Measurements from ENCODE around the gene NCOA5. TPM values are rescaled to one million over a fixed set of nuclear protein-coding genes. Genes with fewer than 3 reads are reported as not detected.

NCOA5 gene
- 34.3 TPM for polyA plus RNA-seq (2013, experiment 1 of 4)
- polyA plus RNA-seq (2013, experiment 2 of 4) = 45.2 TPM
- 22.2 TPM for polyA plus RNA-seq (2013, experiment 3 of 4)
- 26.3 TPM for polyA plus RNA-seq (2013, experiment 4 of 4)

GRCh38 chr20:46089417-46090388 is at the start of gene NCOA5:
TSS of gene NCOA5 (minus strand) at chr20:46089962. CDS start at chr20:46079424, 10,538 bp downstream.
- Histone ChIP-seq H3K4me1 (ENCODE audit: control insufficient read depth, insufficient read depth, low read length) (peaks cover 11% of the 10 kb centered on the region), H3K27ac (ENCODE audit: insufficient read depth, low read depth, low read length, poor library complexity, severe bottlenecking) (peak within 1 kb of the TSS; percentile 98), H3K27me3 (ENCODE audit: control insufficient read depth, insufficient read depth, low read length, poor library complexity, severe bottlenecking) (no peaks in the 10 kb centered on the region), H3K4me3 (ENCODE audit: insufficient read depth, low read depth, low read length) (peak within 1 kb of the TSS; percentile 99), H3K9me3 (ENCODE audit: control insufficient read depth, low read length) (no peaks in the 10 kb centered on the region), H3K36me3 (ENCODE audit: control insufficient read depth, insufficient read depth, low read length) (no peaks in the 10 kb centered on the region)
- 0 to 1% methylated on average over 98 to 99 of the region's 100 CpGs for WGBS, 2 experiments

- WGBS, 2 experiments = 65 to 67% methylated on average over 8 of the region's 8 CpGs
- no peak overlapping the region for H3K4me3 ChIP-seq (ENCODE audit: insufficient read depth, low read depth, low read length)
- H3K27ac ChIP-seq (ENCODE audit: insufficient read depth, low read depth, low read length, poor library complexity, severe bottlenecking) = no peak overlapping the region
- H3K9me3 ChIP-seq (ENCODE audit: control insufficient read depth, low read length) = no peaks in the 10 kb centered on the region
- H3K4me1 ChIP-seq (ENCODE audit: control insufficient read depth, insufficient read depth, low read length) = peaks cover 37% of the 10 kb centered on the region
- no peaks in the 10 kb centered on the region for H3K36me3 ChIP-seq (ENCODE audit: control insufficient read depth, insufficient read depth, low read length)
- peaks cover 7% of the 10 kb centered on the region for H3K27me3 ChIP-seq (ENCODE audit: control insufficient read depth, insufficient read depth, low read length, poor library complexity, severe bottlenecking)
These were observed 49.6 kb upstream of the NCOA5 start for GRCh38 chr20:46139266-46139889.

DNA sequence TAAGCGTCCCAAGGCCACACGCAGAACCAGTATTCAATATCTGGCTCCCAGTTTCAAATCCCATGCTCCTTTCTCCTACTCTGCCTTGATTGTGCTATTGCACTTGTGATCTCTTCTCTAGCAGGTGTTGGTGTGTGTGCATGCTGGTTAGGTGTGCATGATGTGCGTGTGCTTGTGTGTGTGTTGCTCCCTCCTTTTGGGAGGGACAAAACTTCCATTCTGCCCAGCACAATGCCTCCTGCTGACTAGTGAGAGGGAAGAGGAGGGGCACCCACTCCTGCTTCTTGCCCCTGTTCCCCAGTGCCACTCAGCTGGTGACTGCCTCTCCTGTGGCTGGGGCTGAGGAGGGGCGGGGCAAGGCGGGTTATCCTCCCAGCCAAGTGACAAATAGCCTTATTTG is 48.1 kb upstream of the NCOA5 start:
- peaks cover 37% of the 10 kb centered on the region for H3K4me1 ChIP-seq (ENCODE audit: control insufficient read depth, insufficient read depth, low read length)

GRCh38 chr20:46135856-46136633 is 46.3 kb upstream of the NCOA5 start:
- no peaks in the 10 kb centered on the region for H3K36me3 ChIP-seq (ENCODE audit: control insufficient read depth, insufficient read depth, low read length)
- peaks cover 35% of the 10 kb centered on the region for H3K4me1 ChIP-seq (ENCODE audit: control insufficient read depth, insufficient read depth, low read length)
- H3K9me3 ChIP-seq (ENCODE audit: control insufficient read depth, low read length) = no peaks in the 10 kb centered on the region
- H3K27me3 ChIP-seq (ENCODE audit: control insufficient read depth, insufficient read depth, low read length, poor library complexity, severe bottlenecking) = peaks cover 18% of the 10 kb centered on the region
- H3K4me3 ChIP-seq (ENCODE audit: insufficient read depth, low read depth, low read length) = no peak overlapping the region
- WGBS, 2 experiments = 14 to 20% methylated on average over 12 of the region's 12 CpGs
- H3K27ac ChIP-seq (ENCODE audit: insufficient read depth, low read depth, low read length, poor library complexity, severe bottlenecking) = no peak overlapping the region

More for the DNA sequence above, 48.1 kb upstream of the NCOA5 start:
- Histone ChIP-seq H3K36me3 (ENCODE audit: control insufficient read depth, insufficient read depth, low read length) (no peaks in the 10 kb centered on the region), H3K27ac (ENCODE audit: insufficient read depth, low read depth, low read length, poor library complexity, severe bottlenecking) (no peak overlapping the region), H3K9me3 (ENCODE audit: control insufficient read depth, low read length) (no peaks in the 10 kb centered on the region), H3K4me3 (ENCODE audit: insufficient read depth, low read depth, low read length) (no peak overlapping the region), H3K27me3 (ENCODE audit: control insufficient read depth, insufficient read depth, low read length, poor library complexity, severe bottlenecking) (peaks cover 10% of the 10 kb centered on the region)
- 92 to 93% methylated on average over 5 of the region's 5 CpGs for WGBS, 2 experiments

DNA sequence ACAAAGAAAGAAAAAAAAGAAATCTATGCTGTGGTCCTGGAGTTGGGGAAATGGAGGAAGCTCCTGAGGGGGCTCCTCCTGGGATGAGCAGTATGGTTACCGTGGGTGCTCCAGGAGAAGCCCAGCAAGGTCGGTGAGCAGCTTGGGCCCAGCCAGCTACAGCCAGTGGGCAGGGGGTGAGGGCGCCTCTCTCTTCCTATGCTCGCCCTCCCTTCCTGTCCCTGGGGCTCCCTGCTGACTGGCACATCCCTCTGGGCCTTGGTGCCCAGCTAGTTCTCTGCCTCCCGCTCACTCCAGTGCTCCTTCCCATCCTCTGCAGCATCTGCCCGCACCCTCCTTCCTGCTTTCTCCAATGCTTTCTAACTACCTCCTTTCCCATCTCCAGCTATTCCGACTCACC is 45.0 kb upstream of the NCOA5 start:
- WGBS, 2 experiments = 90 to 91% methylated on average over 7 of the region's 7 CpGs
- no peak overlapping the region for H3K4me3 ChIP-seq (ENCODE audit: insufficient read depth, low read depth, low read length)
- no peaks in the 10 kb centered on the region for H3K36me3 ChIP-seq (ENCODE audit: control insufficient read depth, insufficient read depth, low read length)
- H3K27ac ChIP-seq (ENCODE audit: insufficient read depth, low read depth, low read length, poor library complexity, severe bottlenecking) = no peak overlapping the region
- H3K27me3 ChIP-seq (ENCODE audit: control insufficient read depth, insufficient read depth, low read length, poor library complexity, severe bottlenecking) = peaks cover 25% of the 10 kb centered on the region
- H3K4me1 ChIP-seq (ENCODE audit: control insufficient read depth, insufficient read depth, low read length) = peaks cover 30% of the 10 kb centered on the region
- no peaks in the 10 kb centered on the region for H3K9me3 ChIP-seq (ENCODE audit: control insufficient read depth, low read length)

DNA sequence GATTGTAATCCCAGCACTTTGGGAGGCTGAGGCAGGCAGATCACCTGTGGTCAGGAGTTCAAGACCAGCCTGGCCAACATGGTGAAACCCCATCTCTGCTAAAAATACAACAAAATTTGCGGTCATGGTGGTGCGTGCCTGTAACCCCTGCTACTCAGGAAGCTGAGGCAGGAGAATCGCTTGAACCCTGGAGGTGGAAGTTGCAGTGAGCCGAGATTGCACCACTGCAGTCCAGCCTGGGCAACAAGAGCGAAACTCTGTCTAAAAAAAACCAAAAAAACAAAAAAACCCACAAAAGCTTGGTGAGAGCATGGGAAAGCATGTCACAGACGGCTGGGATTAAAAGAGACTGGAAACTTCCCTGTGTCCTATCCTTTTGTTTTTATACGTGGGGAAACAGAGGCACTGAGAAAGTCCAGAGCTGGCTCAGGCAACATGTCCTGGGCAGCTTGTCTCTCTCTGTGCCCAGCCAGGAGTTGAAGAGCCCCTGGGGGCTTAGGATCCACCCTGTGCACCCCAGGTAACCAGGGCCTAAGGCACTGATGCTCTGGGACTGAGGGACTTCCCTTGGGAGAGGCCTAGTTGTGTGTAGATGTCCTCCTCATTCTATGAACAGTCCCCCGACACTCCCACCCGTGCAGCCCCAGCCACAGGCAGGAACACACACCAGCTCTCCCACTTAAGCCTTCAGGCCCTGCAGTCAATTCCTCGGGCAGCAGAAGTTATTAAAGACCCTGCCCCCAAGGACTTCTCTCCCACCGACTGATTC is 44.3 kb upstream of the NCOA5 start:
- no peak overlapping the region for H3K4me3 ChIP-seq (ENCODE audit: insufficient read depth, low read depth, low read length)
- WGBS, 2 experiments = 92 to 94% methylated on average over 11 of the region's 11 CpGs
- peaks cover 23% of the 10 kb centered on the region for H3K4me1 ChIP-seq (ENCODE audit: control insufficient read depth, insufficient read depth, low read length)
- no peaks in the 10 kb centered on the region for H3K36me3 ChIP-seq (ENCODE audit: control insufficient read depth, insufficient read depth, low read length)
- no peak overlapping the region for H3K27ac ChIP-seq (ENCODE audit: insufficient read depth, low read depth, low read length, poor library complexity, severe bottlenecking)
- H3K9me3 ChIP-seq (ENCODE audit: control insufficient read depth, low read length) = no peaks in the 10 kb centered on the region
- H3K27me3 ChIP-seq (ENCODE audit: control insufficient read depth, insufficient read depth, low read length, poor library complexity, severe bottlenecking) = peaks cover 25% of the 10 kb centered on the region

- 20% methylated on average over 17 of the region's 17 CpGs for WGBS, 2 experiments
- no peak overlapping the region for H3K27ac ChIP-seq (ENCODE audit: insufficient read depth, low read depth, low read length, poor library complexity, severe bottlenecking)
- peaks cover 25% of the 10 kb centered on the region for H3K27me3 ChIP-seq (ENCODE audit: control insufficient read depth, insufficient read depth, low read length, poor library complexity, severe bottlenecking)
- no peaks in the 10 kb centered on the region for H3K36me3 ChIP-seq (ENCODE audit: control insufficient read depth, insufficient read depth, low read length)
- no peak overlapping the region for H3K4me3 ChIP-seq (ENCODE audit: insufficient read depth, low read depth, low read length)
- H3K4me1 ChIP-seq (ENCODE audit: control insufficient read depth, insufficient read depth, low read length) = peaks cover 10% of the 10 kb centered on the region
- H3K9me3 ChIP-seq (ENCODE audit: control insufficient read depth, low read length) = no peaks in the 10 kb centered on the region
These were observed 43.0 kb upstream of the NCOA5 start for GRCh38 chr20:46132705-46133120.

DNA sequence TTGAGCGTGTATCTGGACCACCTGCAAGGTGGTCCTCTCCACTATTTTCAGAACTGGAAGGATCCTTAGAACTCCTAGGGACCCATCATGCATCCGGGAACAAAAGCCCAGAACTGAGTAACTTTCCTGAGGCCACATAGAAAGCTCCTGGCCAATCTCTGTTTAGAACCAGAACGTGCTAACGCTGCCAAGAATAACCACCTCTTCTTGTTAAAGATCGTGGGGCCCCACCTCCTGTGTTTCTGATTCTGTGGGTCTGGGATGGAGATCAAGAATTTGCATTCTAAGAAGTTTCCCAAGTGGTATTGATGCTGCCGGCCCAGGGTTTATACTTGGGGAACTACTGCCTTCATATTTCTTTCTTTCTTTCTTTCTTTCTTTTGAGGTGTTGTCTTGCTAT is 41.6 kb upstream of the NCOA5 start:
- WGBS, 2 experiments = 67 to 72% methylated on average over 6 of the region's 6 CpGs
- Histone ChIP-seq H3K4me3 (ENCODE audit: insufficient read depth, low read depth, low read length) (no peak overlapping the region), H3K27me3 (ENCODE audit: control insufficient read depth, insufficient read depth, low read length, poor library complexity, severe bottlenecking) (peaks cover 25% of the 10 kb centered on the region), H3K36me3 (ENCODE audit: control insufficient read depth, insufficient read depth, low read length) (no peaks in the 10 kb centered on the region), H3K27ac (ENCODE audit: insufficient read depth, low read depth, low read length, poor library complexity, severe bottlenecking) (no peak overlapping the region), H3K9me3 (ENCODE audit: control insufficient read depth, low read length) (no peaks in the 10 kb centered on the region), H3K4me1 (ENCODE audit: control insufficient read depth, insufficient read depth, low read length) (peaks cover 7% of the 10 kb centered on the region)

GRCh38 chr20:46130534-46130933 is 40.8 kb upstream of the NCOA5 start:
- no peak overlapping the region for H3K27ac ChIP-seq (ENCODE audit: insufficient read depth, low read depth, low read length, poor library complexity, severe bottlenecking)
- WGBS, 2 experiments = 82% methylated on average over 4 of the region's 4 CpGs
- no peak overlapping the region for H3K4me3 ChIP-seq (ENCODE audit: insufficient read depth, low read depth, low read length)
- peaks cover 25% of the 10 kb centered on the region for H3K27me3 ChIP-seq (ENCODE audit: control insufficient read depth, insufficient read depth, low read length, poor library complexity, severe bottlenecking)
- H3K9me3 ChIP-seq (ENCODE audit: control insufficient read depth, low read length) = no peaks in the 10 kb centered on the region
- H3K4me1 ChIP-seq (ENCODE audit: control insufficient read depth, insufficient read depth, low read length) = no peaks in the 10 kb centered on the region
- H3K36me3 ChIP-seq (ENCODE audit: control insufficient read depth, insufficient read depth, low read length) = no peaks in the 10 kb centered on the region

Data from ectodermal cell (in vitro differentiated cells).